Measurements from ENCODE around the gene GUCD1.
"Not testable (repeated sequence)": the region's sequence is repeated elsewhere in the genome, so short reads cannot be mapped to it uniquely, and the experiment has no call there.

GUCD1 gene

GRCh38 chr22:24554313-24555164 lies at the start of gene GUCD1:
TSS of gene GUCD1 (minus strand) at chr22:24555138. CDS start at chr22:24554991, 147 bp downstream.
- no peak for DNase-seq

GRCh38 chr22:24603770-24604629 lies 49.1 kb upstream of the GUCD1 start:
- not testable (repeated sequence) for DNase-seq

GRCh38 chr22:24602847-24603769 lies 48.2 kb upstream of the GUCD1 start, which contains the start of gene GGT1:
TSS of gene GGT1 (plus strand) at chr22:24603193. CDS start at chr22:24611082, 7,889 bp downstream.
- DNase-seq: not testable (repeated sequence)

- not testable (repeated sequence) for DNase-seq
These were observed 47.3 kb upstream of the GUCD1 start for GRCh38 chr22:24602105-24602749.

- no peak for DNase-seq
These were observed 46.5 kb upstream of the GUCD1 start for GRCh38 chr22:24601217-24602104.

GRCh38 chr22:24599958-24600715 lies 45.2 kb upstream of the GUCD1 start:
- not testable (repeated sequence) for DNase-seq

- no peak for DNase-seq
These were observed 44.6 kb upstream of the GUCD1 start for GRCh38 chr22:24599514-24599913.

GRCh38 chr22:24597076-24597475 lies 42.1 kb upstream of the GUCD1 start:
- DNase-seq: not testable (repeated sequence)

- DNase-seq: no peak
These were observed 40.9 kb upstream of the GUCD1 start for GRCh38 chr22:24595863-24596262.

GRCh38 chr22:24595228-24595627 lies 40.3 kb upstream of the GUCD1 start:
- DNase-seq: no peak

GRCh38 chr22:24594569-24595120 lies 39.7 kb upstream of the GUCD1 start:
- DNase-seq: no peak

GRCh38 chr22:24593836-24594568 lies 39.1 kb upstream of the GUCD1 start:
- no peak for DNase-seq

GRCh38 chr22:24593559-24593835 lies 38.6 kb upstream of the GUCD1 start:
- not testable (repeated sequence) for DNase-seq

- peak; percentile 93 for DNase-seq
These were observed 38.1 kb upstream of the GUCD1 start, which contains the start of gene LRRC75B for GRCh38 chr22:24592851-24593558. TSS of gene LRRC75B (minus strand) at chr22:24593073. CDS start at chr22:24593039, 34 bp downstream.

- peak; percentile 56 for DNase-seq
These were observed 37.3 kb upstream of the GUCD1 start for GRCh38 chr22:24592058-24592850.

GRCh38 chr22:24591286-24591830 lies 36.4 kb upstream of the GUCD1 start:
- no peak for DNase-seq

- no peak for DNase-seq
These were observed 35.7 kb upstream of the GUCD1 start for GRCh38 chr22:24590596-24591173.
